PC-3 (cell line): ENCODE measurements around the gene SMAP1.

ENCODE experiments used
- EZH2 ChIP-seq: fragments of 300-600 bp; sonication (generic); IDR thresholded peaks from one replicate; pipeline ENCODE4 v1.6.1; 2017; ENCODE audit warnings: antibody characterized with exemption, mild to moderate bottlenecking, low read length; ENCODE audit not compliant: unreplicated experiment
- TF ChIP-seq, protein P1 (sequence below): fragments of 300-600 bp; sonication (generic); conservative IDR thresholded peaks from 2 replicates; pipeline ENCODE4 v1.5.1; 2017; ENCODE audit warnings: antibody characterized with exemption, low read depth, mild to moderate bottlenecking, low read length

- TF ChIP-seq, protein P1, sequence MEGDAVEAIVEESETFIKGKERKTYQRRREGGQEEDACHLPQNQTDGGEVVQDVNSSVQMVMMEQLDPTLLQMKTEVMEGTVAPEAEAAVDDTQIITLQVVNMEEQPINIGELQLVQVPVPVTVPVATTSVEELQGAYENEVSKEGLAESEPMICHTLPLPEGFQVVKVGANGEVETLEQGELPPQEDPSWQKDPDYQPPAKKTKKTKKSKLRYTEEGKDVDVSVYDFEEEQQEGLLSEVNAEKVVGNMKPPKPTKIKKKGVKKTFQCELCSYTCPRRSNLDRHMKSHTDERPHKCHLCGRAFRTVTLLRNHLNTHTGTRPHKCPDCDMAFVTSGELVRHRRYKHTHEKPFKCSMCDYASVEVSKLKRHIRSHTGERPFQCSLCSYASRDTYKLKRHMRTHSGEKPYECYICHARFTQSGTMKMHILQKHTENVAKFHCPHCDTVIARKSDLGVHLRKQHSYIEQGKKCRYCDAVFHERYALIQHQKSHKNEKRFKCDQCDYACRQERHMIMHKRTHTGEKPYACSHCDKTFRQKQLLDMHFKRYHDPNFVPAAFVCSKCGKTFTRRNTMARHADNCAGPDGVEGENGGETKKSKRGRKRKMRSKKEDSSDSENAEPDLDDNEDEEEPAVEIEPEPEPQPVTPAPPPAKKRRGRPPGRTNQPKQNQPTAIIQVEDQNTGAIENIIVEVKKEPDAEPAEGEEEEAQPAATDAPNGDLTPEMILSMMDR: no peak
- no peak for TF ChIP-seq EZH2
Observed at GRCh38 chr6:70903665-70904452, 236.2 kb downstream of the SMAP1 start.
